ENCODE results near the gene FLNB. TPM values are rescaled to one million over a fixed set of nuclear protein-coding genes. Genes with fewer than 3 reads are reported as not detected.

The FLNB gene
- total RNA-seq, 1 experiment from 2014 or later, result 41.2 TPM

DNA sequence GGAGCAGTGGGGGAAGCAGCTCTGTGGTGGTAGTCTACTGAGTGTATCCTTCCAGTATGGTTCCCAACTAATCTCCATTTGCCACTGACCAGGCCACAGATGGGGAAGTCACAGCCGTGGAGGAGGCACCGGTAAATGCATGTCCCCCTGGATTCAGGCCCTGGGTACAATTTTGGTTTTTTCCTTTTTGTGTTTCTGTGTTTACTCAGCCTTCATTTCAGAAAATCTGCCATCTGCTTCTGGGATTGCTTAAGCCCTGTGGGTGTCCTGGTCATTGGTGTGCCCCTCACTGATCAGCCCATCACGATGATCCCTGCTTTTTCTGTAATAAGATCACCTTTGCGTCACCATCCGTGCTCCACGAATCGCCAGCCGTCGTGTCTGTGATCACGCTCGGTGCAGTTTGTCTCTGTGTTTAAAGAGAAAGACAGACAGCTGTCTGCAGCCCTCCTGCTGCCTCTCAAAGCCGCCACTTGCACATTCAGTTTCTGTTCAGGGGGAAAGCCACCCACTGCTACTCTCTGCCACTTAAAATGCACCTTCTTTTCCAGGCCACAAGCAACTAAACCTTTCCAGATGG is 133.6 kb downstream of the FLNB start:
- ChIA-PET POLR2A (ENCODE audit: low non-redundant PET) (no interaction called here), CTCF (no interaction called here)
- no TSS peak for BruUV-seq (replicated peaks)
- TF ChIP-seq, protein P1, sequence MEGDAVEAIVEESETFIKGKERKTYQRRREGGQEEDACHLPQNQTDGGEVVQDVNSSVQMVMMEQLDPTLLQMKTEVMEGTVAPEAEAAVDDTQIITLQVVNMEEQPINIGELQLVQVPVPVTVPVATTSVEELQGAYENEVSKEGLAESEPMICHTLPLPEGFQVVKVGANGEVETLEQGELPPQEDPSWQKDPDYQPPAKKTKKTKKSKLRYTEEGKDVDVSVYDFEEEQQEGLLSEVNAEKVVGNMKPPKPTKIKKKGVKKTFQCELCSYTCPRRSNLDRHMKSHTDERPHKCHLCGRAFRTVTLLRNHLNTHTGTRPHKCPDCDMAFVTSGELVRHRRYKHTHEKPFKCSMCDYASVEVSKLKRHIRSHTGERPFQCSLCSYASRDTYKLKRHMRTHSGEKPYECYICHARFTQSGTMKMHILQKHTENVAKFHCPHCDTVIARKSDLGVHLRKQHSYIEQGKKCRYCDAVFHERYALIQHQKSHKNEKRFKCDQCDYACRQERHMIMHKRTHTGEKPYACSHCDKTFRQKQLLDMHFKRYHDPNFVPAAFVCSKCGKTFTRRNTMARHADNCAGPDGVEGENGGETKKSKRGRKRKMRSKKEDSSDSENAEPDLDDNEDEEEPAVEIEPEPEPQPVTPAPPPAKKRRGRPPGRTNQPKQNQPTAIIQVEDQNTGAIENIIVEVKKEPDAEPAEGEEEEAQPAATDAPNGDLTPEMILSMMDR (conservative IDR thresholded peaks at IDR 0.05; ENCODE audit: low read depth, low read length), result no peak
- no peak for TF ChIP-seq EZH2 (IDR thresholded peaks at IDR 0.05; ENCODE audit: borderline replicate concordance, low read depth, low read length, poor library complexity, severe bottlenecking)
- DNase-seq (ENCODE audit: low spot score), result no peak
- H3K4me1 ChIP-seq (ENCODE audit: insufficient read depth, low read length, poor library complexity, severe bottlenecking), result no peaks in the 10 kb centered on the region
- no peaks in the 10 kb centered on the region for H3K9me3 ChIP-seq (ENCODE audit: low read depth, low read length, poor library complexity, severe bottlenecking)
- no peak overlapping the region for H3K4me3 ChIP-seq (ENCODE audit: low read depth, low read length, poor library complexity, severe bottlenecking)
- no peak overlapping the region for H3K27ac ChIP-seq (ENCODE audit: low read depth, low read length, poor library complexity, severe bottlenecking)
- H3K27me3 ChIP-seq (replicated peaks; ENCODE audit: insufficient read depth, low read depth, low read length, poor library complexity), result no peaks in the 10 kb centered on the region
- intact Hi-C loops (cut with micrococcal nuclease; ENCODE audit: unreplicated experiment), result no loop called here
- peaks cover 10% of the 10 kb centered on the region for H3K36me3 ChIP-seq (ENCODE audit: insufficient read depth, low read length, poor library complexity, severe bottlenecking)

DNA sequence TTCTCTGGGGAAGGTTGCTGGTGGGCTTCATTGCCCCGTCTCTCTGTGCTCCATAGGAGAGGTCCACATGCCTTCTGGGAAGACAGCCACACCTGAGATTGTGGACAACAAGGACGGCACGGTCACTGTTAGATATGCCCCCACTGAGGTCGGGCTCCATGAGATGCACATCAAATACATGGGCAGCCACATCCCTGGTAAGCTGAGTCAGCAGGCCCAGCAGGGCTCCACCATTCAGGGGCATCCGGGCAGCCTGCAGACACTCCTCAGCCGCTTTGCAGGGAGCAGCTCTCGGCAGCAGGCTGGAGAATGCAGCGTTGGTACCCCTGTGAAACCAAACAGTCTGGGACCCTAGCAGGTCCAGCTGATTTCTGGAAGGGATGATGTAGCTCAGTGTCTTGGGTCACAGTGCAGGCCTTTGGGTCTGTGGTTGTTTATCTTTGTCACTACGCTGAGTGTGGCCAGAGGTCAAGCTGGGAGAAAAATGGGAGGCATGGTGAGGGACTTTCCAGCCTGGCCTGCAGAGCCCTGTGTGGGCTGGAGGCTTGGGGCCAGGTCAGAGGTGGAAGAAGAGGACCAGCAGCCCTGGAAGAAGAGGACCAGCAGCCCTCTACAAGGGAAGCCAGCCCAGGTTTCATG is 135.3 kb downstream of the FLNB start:
- POLR2A ChIA-PET (ENCODE audit: low non-redundant PET), result interaction anchor here (0.7 kb wide), 1 partner anchor 254 kb away, joined by 3 read pairs; no protein-coding TSS in a partner anchor
- CTCF ChIA-PET, result no interaction called here

DNA sequence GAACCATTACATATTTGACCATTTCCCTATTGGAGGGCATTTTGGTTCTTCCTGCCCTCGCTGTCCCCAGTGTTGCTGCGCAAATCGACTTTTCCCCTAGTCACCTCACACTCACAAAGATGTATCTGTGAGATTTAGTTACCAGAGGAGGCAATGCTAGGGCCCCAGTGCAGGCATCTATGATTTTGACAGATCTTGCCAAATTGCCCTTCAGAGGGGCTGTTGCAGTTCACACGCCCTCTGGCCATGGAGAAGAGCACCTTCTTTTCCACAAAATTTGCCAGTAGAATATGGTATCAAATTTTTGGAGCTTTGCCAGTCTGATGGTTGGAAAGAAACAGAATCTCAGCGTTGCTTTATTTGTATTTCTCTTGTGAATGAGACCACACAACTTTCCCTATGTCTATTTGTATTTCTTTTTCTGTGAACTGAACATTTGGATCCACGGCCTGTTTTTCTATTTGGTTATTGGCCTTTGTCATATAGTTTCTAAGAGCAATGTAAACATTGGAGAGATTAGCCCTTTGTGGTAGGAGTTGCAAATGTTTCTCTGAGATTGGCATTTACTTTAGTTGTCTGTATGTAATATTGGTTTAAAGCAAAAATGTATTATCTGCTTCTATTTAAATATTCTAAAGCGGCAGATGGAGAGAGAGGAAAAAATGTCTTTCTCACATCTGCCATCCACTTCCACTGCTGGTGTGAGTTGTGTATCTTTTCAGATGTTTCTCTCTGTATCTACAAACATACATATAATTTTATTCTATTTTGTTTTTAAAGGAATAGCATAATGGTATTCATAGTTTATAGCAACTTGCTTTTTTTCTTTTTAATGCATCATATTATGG is 136.5 kb downstream of the FLNB start:
- POLR2A ChIA-PET (ENCODE audit: low non-redundant PET), result no interaction called here
- no TSS peak for BruUV-seq (replicated peaks)
- TF ChIP-seq, protein P1 (conservative IDR thresholded peaks at IDR 0.05; ENCODE audit: low read depth, low read length), result no peak
- no peak for TF ChIP-seq EZH2 (IDR thresholded peaks at IDR 0.05; ENCODE audit: borderline replicate concordance, low read depth, low read length, poor library complexity, severe bottlenecking)

More for the DNA sequence above, 135.3 kb downstream of the FLNB start:
- BruUV-seq (replicated peaks), result no TSS peak
- intact Hi-C loops (cut with micrococcal nuclease; ENCODE audit: unreplicated experiment), result no loop called here
- no peak for TF ChIP-seq EZH2 (IDR thresholded peaks at IDR 0.05; ENCODE audit: borderline replicate concordance, low read depth, low read length, poor library complexity, severe bottlenecking)
- TF ChIP-seq, protein P1 (conservative IDR thresholded peaks at IDR 0.05; ENCODE audit: low read depth, low read length), result no peak
- no peaks in the 10 kb centered on the region for H3K27me3 ChIP-seq (replicated peaks; ENCODE audit: insufficient read depth, low read depth, low read length, poor library complexity)
- no peak overlapping the region for H3K27ac ChIP-seq (ENCODE audit: low read depth, low read length, poor library complexity, severe bottlenecking)
- DNase-seq (ENCODE audit: low spot score), result no peak
- no peaks in the 10 kb centered on the region for H3K9me3 ChIP-seq (ENCODE audit: low read depth, low read length, poor library complexity, severe bottlenecking)
- H3K4me3 ChIP-seq (ENCODE audit: low read depth, low read length, poor library complexity, severe bottlenecking), result no peak overlapping the region
- H3K36me3 ChIP-seq (ENCODE audit: insufficient read depth, low read length, poor library complexity, severe bottlenecking), result peaks cover 3% of the 10 kb centered on the region
- no peaks in the 10 kb centered on the region for H3K4me1 ChIP-seq (ENCODE audit: insufficient read depth, low read length, poor library complexity, severe bottlenecking)

More for the DNA sequence above, 136.5 kb downstream of the FLNB start:
- DNase-seq (ENCODE audit: low spot score), result no peak
- Histone ChIP-seq H3K27ac (ENCODE audit: low read depth, low read length, poor library complexity, severe bottlenecking) (no peak overlapping the region), H3K4me1 (ENCODE audit: insufficient read depth, low read length, poor library complexity, severe bottlenecking) (no peaks in the 10 kb centered on the region), H3K4me3 (ENCODE audit: low read depth, low read length, poor library complexity, severe bottlenecking) (no peak overlapping the region), H3K36me3 (ENCODE audit: insufficient read depth, low read length, poor library complexity, severe bottlenecking) (no peaks in the 10 kb centered on the region), H3K27me3 (replicated peaks; ENCODE audit: insufficient read depth, low read depth, low read length, poor library complexity) (no peaks in the 10 kb centered on the region), H3K9me3 (ENCODE audit: low read depth, low read length, poor library complexity, severe bottlenecking) (no peaks in the 10 kb centered on the region)
- CTCF ChIA-PET, result no interaction called here
- intact Hi-C loops (cut with micrococcal nuclease; ENCODE audit: unreplicated experiment), result no loop called here

Measured in A673 (cell line).